ENCODE data around the gene RHO. TPM values are rescaled to one million over a fixed set of nuclear protein-coding genes. Genes with fewer than 3 reads are reported as not detected.
A peak's percentile ranks its signal among the peaks of the same experiment; 100 is the strongest.
"Not testable (repeated sequence)": the region's sequence is repeated elsewhere in the genome, so short reads cannot be mapped to it uniquely, and the experiment has no call there.

The RHO gene
- polyA plus RNA-seq, 1 of the 3 experiments (the other 2 are of a cell fraction) = not detected

GRCh38 chr3:129490273-129490675 is 38.2 kb upstream of the RHO start (continued):
- TF ChIP-seq USF2 (IDR thresholded peaks at IDR 0.05; ENCODE audit: borderline replicate concordance, low read depth, low read length) (no peak), SMC3 (IDR thresholded peaks at IDR 0.05; ENCODE audit: low read depth, low read length) (peak; percentile 97), CHD2 (IDR thresholded peaks at IDR 0.05; ENCODE audit: low read length, partially characterized antibody) (peak; percentile 34), SIN3A (IDR thresholded peaks at IDR 0.05; ENCODE audit: borderline replicate concordance, low read depth, low read length) (no peak)
- TF ChIP-seq, protein P1, sequence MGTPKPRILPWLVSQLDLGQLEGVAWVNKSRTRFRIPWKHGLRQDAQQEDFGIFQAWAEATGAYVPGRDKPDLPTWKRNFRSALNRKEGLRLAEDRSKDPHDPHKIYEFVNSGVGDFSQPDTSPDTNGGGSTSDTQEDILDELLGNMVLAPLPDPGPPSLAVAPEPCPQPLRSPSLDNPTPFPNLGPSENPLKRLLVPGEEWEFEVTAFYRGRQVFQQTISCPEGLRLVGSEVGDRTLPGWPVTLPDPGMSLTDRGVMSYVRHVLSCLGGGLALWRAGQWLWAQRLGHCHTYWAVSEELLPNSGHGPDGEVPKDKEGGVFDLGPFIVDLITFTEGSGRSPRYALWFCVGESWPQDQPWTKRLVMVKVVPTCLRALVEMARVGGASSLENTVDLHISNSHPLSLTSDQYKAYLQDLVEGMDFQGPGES (IDR thresholded peaks at IDR 0.05; ENCODE audit: low read depth, low read length) = no peak

DNA sequence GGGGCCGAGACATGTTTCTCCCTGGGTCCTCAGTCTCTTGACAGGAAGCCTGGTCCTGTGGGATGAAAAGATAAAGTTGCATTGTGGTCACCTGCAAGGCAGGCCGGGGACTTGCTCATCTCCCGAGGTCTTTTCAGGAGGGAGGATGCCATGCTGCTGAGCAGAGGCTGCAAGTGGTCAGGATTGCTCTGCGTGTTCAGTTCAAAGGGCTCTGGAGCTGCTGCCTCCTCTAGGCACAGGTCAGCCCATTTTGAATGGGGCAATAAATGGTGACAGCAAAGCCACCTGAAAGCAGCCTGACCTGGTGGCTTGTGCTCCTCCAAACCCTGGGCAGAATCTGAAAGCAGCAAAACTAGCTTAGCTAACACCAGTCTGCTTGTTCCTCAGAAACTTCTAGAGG is 37.4 kb upstream of the RHO start:
- H3K27ac ChIP-seq (ENCODE audit: low read depth in 2 of 2, low read length in 1 of 2); DNase-seq; H3K9me3 ChIP-seq; H3F3A ChIP-seq (replicated peaks; ENCODE audit: insufficient read depth); H4K20me1 ChIP-seq (ENCODE audit: insufficient read depth); POLR2A ChIA-PET; H3K9me2 ChIP-seq; H3K36me3 ChIP-seq (replicated peaks in 1 of 2; ENCODE audit: control insufficient read depth in 1 of 2, insufficient read depth in 2 of 2, low read length in 1 of 2); H3K4me1 ChIP-seq (ENCODE audit: control insufficient read depth in 1 of 2, insufficient read depth in 2 of 2, low read depth in 1 of 2, low read length in 1 of 2); H3K27me3 ChIP-seq (ENCODE audit: insufficient read depth); H3K4me2 ChIP-seq; H3K79me2 ChIP-seq (ENCODE audit: insufficient read depth); H3K9ac ChIP-seq; H2AFZ ChIP-seq (ENCODE audit: low read depth); H3K4me3 ChIP-seq (ENCODE audit: low read depth in 2 of 2, low read length in 1 of 2): not testable (repeated sequence)
- CTCF ChIA-PET = interaction anchor here (0.8 to 3.3 kb wide), 23 partner anchors 11 to 451 kb away, joined by 3 to 37 read pairs (median 8); partner anchors contain the start of genes PLXND1 and RHO
- WGBS (ENCODE audit: low lambda C conversion rate) = 85% methylated on average over 2 of the region's 4 CpGs

GRCh38 chr3:129491794-129492193 is 36.6 kb upstream of the RHO start:
- H4K20me1 ChIP-seq (ENCODE audit: insufficient read depth) = no peaks in the 10 kb centered on the region
- no peak overlapping the region for H3K27ac ChIP-seq (ENCODE audit: low read depth in 2 of 2, low read length in 1 of 2)
- H3K27me3 ChIP-seq (ENCODE audit: insufficient read depth) = no peaks in the 10 kb centered on the region
- peaks cover 0 to 10% of the 10 kb centered on the region in 2 experiments; a peak in 1 of 4 replicates for H3K4me1 ChIP-seq (ENCODE audit: control insufficient read depth in 1 of 2, insufficient read depth in 2 of 2, low read depth in 1 of 2, low read length in 1 of 2)
- H3K79me2 ChIP-seq (ENCODE audit: insufficient read depth) = no peaks in the 10 kb centered on the region
- TF ChIP-seq CHD2 (IDR thresholded peaks at IDR 0.05; ENCODE audit: low read length, partially characterized antibody) (no peak), PBX3 (IDR thresholded peaks at IDR 0.05) (no peak), REST (IDR thresholded peaks at IDR 0.05; ENCODE audit: low read depth, low read length) (no peak), SMC3 (IDR thresholded peaks at IDR 0.05; ENCODE audit: low read depth, low read length) (no peak), EP300 (IDR thresholded peaks at IDR 0.05; ENCODE audit: borderline replicate concordance in 1 of 2, low read depth in 1 of 2, low read length in 1 of 2) (no peak), USF2 (IDR thresholded peaks at IDR 0.05; ENCODE audit: borderline replicate concordance, low read depth, low read length) (no peak), MXI1 (IDR thresholded peaks at IDR 0.05; ENCODE audit: low read depth, low read length) (no peak), JUND (IDR thresholded peaks at IDR 0.05) (no peak), RXRA (IDR thresholded peaks at IDR 0.05; ENCODE audit: borderline replicate concordance, low read depth) (no peak)
- peaks cover 6% of the 10 kb centered on the region for H3F3A ChIP-seq (replicated peaks; ENCODE audit: insufficient read depth)
- 98% methylated on average over 9 of the region's 9 CpGs for WGBS (ENCODE audit: low lambda C conversion rate)
- no peaks in the 10 kb centered on the region for H3K9me2 ChIP-seq
- H2AFZ ChIP-seq (ENCODE audit: low read depth) = no peak overlapping the region
- H3K9me3 ChIP-seq = no peaks in the 10 kb centered on the region
- no peak for DNase-seq
- ChIA-PET POLR2A (no interaction called here), CTCF (interaction anchor here (1.0 to 3.3 kb wide), 6 partner anchors 9 to 450 kb away, joined by 3 to 37 read pairs (median 4); no protein-coding TSS in a partner anchor)
- H3K9ac ChIP-seq = no peak overlapping the region
- H3K4me3 ChIP-seq (ENCODE audit: low read depth in 2 of 2, low read length in 1 of 2) = no peak overlapping the region
- peaks cover 6 to 11% of the 10 kb centered on the region in 2 experiments for H3K36me3 ChIP-seq (replicated peaks in 1 of 2; ENCODE audit: control insufficient read depth in 1 of 2, insufficient read depth in 2 of 2, low read length in 1 of 2)
- H3K4me2 ChIP-seq = no peak overlapping the region
